Spinal cord (tissue), 10 donors: ENCODE data around the gene EMC1. TPM values are rescaled to one million over a fixed set of nuclear protein-coding genes. Genes with fewer than 3 reads are reported as not detected.
"Not testable (repeated sequence)": the region's sequence is repeated elsewhere in the genome, so short reads cannot be mapped to it uniquely, and the experiment has no call there.

ENCODE experiments used
- DNase-seq, 6 donors: peaks; one replicate each; pipeline versions ENCODE4 v3.0.0 to v3.0.0-alpha.2; 2013 to 2015; ENCODE audit warnings: low spot score in 6 of 6, low read depth in 4 of 6
- H3K27ac ChIP-seq: one replicate; pipeline ENCODE4 v1.5.1; 2013; ENCODE audit warnings: low read depth, low read length, control low read depth
- H3K27me3 ChIP-seq: one replicate; pipeline ENCODE4 v1.6.1; 2013; ENCODE audit warnings: low read length; ENCODE audit not compliant: control insufficient read depth, insufficient read depth
- H3K36me3 ChIP-seq: one replicate; pipeline ENCODE4 v1.6.1; 2013; ENCODE audit warnings: low read length; ENCODE audit not compliant: control insufficient read depth, insufficient read depth
- H3K4me1 ChIP-seq: one replicate; pipeline ENCODE4 v1.6.1; 2013; ENCODE audit warnings: low read length; ENCODE audit not compliant: control insufficient read depth, insufficient read depth
- H3K4me3 ChIP-seq: one replicate; pipeline ENCODE4 v1.5.1; 2013; ENCODE audit warnings: low read depth, low read length, control low read depth
- H3K9me3 ChIP-seq: one replicate; pipeline ENCODE4 v1.6.1; 2013; ENCODE audit warnings: low read length; ENCODE audit not compliant: control insufficient read depth, insufficient read depth
- WGBS: methylation state at CpG from one replicate; pipeline ENCODE4 v1.1.5; 2013; ENCODE audit warnings: missing lambda C conversion rate; ENCODE audit not compliant: insufficient coverage; 5-methylcytosine and 5-hydroxymethylcytosine counted together
- long read RNA-seq, 4 donors: transcript quantifications; one replicate each; lab custom pipeline, GENCODE V29; 2026
- polyA plus RNA-seq, 2 donors: library from polyadenylated mRNA; unstranded; fragments of 120-200 nt; gene quantifications; one replicate each; pipeline ENCODE4 v1.2.1, GENCODE V29; 2013; ENCODE audit not compliant: insufficient read length in 2 of 2
- total RNA-seq, 2 donors: library from RNA; depleted of rRNA in 1 of 2; stranded (reverse); fragments of 120-200 nt in 1 of 2; fragments of >200 nt in 1 of 2; gene quantifications; one replicate each; pipeline versions ENCODE4 v1.2.3 to v1.2.4, GENCODE V29; 2013 to 2014
- donor health status: healthy.

EMC1 gene
- total RNA-seq (10 to 100 TPM; 45.6 to 70.5 TPM), polyA plus RNA-seq (10 to 100 TPM; 43.6 to 55.2 TPM)
- long read RNA-seq, donor 1, full-length matches to known transcripts, result 3 of 3 reads
- long read RNA-seq, donor 1, partial matches to known transcripts, result 0 of 3 reads
- long read RNA-seq, donor 1, other reads (novel, unspliced or antisense), result 0 of 3 reads
- long read RNA-seq, donor 2, full-length matches to known transcripts, result 1 of 1 reads
- long read RNA-seq, donor 2, partial matches to known transcripts, result 0 of 1 reads
- long read RNA-seq, donor 2, other reads (novel, unspliced or antisense), result 0 of 1 reads
- long read RNA-seq, donor 3, full-length matches to known transcripts, result 1 of 19 reads
- long read RNA-seq, donor 3, partial matches to known transcripts, result 8 of 19 reads
- long read RNA-seq, donor 3, other reads (novel, unspliced or antisense), result 10 of 19 reads
- long read RNA-seq, donor 4, full-length matches to known transcripts, result 3 of 96 reads
- long read RNA-seq, donor 4, partial matches to known transcripts, result 53 of 96 reads
- long read RNA-seq, donor 4, other reads (novel, unspliced or antisense), result 40 of 96 reads

DNA sequence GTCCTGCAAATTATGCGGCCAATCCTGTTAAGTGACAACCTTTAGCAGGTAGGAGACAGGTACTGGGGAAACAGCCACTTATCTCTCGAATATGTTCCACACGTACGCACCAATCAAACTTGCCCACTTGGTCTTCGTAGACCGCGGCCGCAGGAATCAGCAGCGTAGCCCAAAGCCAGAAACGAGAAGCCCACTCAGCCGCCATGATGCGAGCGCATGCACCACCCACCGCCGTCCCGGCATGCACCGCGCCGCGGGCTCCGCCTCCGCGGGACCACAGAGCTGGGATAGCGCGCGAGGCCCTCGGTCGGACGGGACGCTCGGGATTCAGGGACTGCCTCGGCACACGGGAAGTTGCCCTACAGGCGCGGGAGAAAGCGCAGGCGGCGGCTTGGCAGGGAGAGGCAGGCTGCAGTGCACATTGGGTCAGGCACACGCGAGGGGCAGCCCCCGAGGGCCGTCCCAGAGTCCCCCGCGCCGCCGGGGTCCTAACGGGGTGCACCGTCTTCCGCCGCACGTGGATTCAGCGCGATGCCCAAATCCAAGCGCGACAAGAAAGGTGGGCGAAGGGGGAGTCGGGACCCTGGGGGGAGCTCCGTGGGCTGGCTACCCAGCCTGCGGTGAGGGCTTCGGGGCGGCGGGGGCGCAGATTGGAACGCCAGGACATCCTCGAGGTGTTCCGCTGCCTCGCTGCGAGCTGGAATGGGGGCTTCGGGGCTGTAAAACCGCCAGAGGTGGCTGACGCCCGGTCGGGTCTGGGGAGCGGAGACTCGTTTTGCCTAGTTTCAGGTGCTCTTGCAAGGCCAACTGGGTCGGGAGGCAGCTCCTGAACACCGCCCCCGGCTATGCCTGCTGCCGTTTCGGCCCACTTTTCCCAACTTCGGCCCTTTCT, at the start of gene EMC1, which contains the start of gene MRTO4:
EMC1 (minus strand) TSS at position 220 of the 892 bp plus-strand sequence; CDS start at position 205, 15 bp downstream.
MRTO4 (plus strand) TSS at position 501 of the 892 bp plus-strand sequence; CDS start at position 532, 31 bp downstream.
- Histone ChIP-seq H3K27ac (peak within 1 kb of the TSS; percentile 98), H3K4me3 (peak within 1 kb of the TSS; percentile 81)
- DNase-seq, result peak; percentile 72 to 96 (median 86)

DNA sequence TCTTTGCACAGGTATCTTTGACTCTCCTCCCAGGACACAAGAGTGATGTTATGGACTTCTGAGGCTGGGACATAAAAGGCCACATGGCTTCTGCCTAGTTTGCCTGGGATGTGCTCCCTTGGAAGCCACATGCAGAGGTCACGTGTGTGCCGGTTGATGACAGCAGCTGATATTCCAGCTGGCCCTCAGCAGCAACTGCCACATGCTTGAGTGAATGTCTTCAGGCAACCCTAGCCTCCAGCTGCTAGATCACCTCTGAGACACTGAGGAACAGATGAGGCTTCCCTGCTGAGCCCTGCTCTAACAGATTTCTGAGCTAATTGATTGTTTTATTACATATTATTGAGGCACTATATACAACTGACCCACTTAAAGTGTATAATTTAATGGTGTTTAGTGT, 48.9 kb upstream of the EMC1 start:
- H3K4me1 ChIP-seq, result no peaks in the 10 kb centered on the region
- H3K4me3 ChIP-seq, result no peak overlapping the region
- H3K27ac ChIP-seq, result no peak overlapping the region
- no peaks in the 10 kb centered on the region for H3K27me3 ChIP-seq
- H3K9me3 ChIP-seq, result peaks cover 3% of the 10 kb centered on the region
- peak in 1 of 6 donors; percentile 70 for DNase-seq
- H3K36me3 ChIP-seq, result peaks cover 35% of the 10 kb centered on the region
- 78% methylated on average over 2 of the region's 2 CpGs for WGBS

More for the DNA sequence above, at the start of gene EMC1, which contains the start of gene MRTO4:
- no peaks in the 10 kb centered on the region for H3K9me3 ChIP-seq
- H3K4me1 ChIP-seq, result peaks cover 39% of the 10 kb centered on the region
- H3K27me3 ChIP-seq, result no peaks in the 10 kb centered on the region
- H3K36me3 ChIP-seq, result peaks cover 28% of the 10 kb centered on the region
- under 1% methylated on average over 81 of the region's 81 CpGs for WGBS

DNA sequence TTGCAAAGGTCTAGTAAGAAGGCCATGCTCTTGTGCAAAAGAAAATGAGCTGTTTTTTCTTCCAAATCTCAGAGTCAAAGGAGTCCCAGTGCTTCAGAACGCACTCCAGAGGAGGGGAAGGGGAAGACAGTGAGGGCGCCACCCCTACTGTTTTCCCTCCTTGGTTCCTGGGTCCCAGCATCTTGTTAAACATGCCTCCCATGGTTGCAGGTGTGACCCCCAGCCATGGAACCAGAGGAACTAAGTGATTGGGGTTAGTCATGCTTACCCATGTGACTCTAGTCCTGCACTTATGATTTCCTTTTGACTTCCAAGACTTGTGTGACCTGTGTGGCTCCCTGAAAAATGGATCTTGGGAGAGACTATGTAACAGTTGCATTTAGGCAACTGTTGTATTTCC, 43.3 kb upstream of the EMC1 start:
- H3K9me3 ChIP-seq, result peaks cover 16% of the 10 kb centered on the region
- no peak overlapping the region for H3K27ac ChIP-seq
- no CpG with 5 or more reads among the region's 2 CpGs for WGBS
- no peaks in the 10 kb centered on the region for H3K27me3 ChIP-seq
- H3K4me3 ChIP-seq, result no peak overlapping the region
- H3K36me3 ChIP-seq, result peaks cover 7% of the 10 kb centered on the region
- no peaks in the 10 kb centered on the region for H3K4me1 ChIP-seq
- no peak for DNase-seq

DNA sequence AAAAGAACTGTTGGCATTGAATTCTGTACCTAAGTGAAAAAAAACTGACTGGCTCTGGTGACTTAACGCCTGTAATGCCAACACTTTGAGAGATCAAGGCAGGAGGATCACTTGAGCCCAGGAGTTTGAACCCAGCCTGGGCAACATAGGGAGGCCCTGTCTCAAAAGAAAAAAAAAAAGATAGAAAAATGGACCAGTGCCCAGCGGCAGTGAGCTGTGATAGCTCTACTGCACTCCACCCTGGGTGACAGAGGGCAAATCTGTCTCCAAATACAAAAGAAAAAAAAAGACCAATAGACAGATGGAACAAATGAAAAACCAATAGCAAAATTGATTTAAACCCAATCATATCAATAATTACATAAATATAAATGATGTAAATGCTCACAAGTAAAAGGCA, 37.9 kb upstream of the EMC1 start:
- H3K4me3 ChIP-seq, result peak overlapping the region; percentile 40

DNA sequence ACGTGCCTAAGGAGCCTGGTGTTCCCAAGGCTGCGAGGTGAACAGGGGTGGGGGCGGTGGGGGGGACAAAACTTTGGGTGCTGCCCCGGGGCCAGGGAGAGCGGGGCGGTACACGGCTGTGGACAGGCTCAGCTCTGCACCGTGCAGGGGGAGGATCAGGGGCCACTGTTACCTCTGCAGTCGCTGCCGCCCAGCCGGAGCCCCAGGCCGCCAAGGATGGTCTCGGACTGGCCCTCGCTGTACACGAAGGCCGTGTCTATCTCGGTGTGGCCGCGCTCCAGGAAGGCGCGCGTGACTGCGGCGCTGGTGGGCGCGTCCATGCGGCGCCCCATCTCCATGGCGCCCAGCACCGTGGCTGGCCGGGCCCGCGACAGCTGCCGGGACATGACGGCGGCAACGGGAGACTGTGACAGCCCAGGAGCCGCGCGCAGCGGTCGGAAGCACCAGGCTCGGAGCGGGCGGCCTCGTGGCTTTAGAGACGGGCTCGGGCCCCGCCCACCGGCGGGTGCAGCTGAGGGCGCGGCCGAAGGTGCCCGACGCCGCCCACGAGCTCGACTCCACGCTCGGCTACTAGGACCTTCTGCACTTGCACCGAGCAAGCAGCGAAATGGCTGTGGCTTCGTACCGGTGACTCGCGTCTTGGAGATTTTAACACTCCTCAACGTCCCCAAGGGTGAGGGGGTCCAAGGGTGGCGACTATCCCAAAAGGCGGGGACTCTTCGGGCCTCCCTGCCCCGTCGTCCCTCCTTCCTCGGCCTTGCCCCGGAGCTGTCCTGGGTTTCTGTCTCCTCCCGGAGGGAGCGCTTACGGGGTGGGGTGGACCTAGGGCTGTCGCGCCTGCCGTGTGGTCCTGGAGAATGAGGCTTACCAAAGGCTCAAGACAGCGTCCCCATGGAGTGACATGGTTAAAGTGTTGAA, 37.3 kb upstream of the EMC1 start, which contains the start of gene AKR7A3:
AKR7A3 (minus strand) TSS at position 447 of the 918 bp plus-strand sequence; CDS start at position 386, 61 bp downstream.
- 13% methylated on average over 60 of the region's 82 CpGs for WGBS

More for the DNA sequence above, 37.9 kb upstream of the EMC1 start:
- H3K27ac ChIP-seq, result no peak overlapping the region
- H3K9me3 ChIP-seq, result peaks cover 7% of the 10 kb centered on the region
- 25% methylated on average over 1 of the region's 2 CpGs for WGBS
- H3K27me3 ChIP-seq, result peaks cover 3% of the 10 kb centered on the region
- H3K36me3 ChIP-seq, result peaks cover 15% of the 10 kb centered on the region
- DNase-seq, result no peak
- H3K4me1 ChIP-seq, result peaks cover 15% of the 10 kb centered on the region

DNA sequence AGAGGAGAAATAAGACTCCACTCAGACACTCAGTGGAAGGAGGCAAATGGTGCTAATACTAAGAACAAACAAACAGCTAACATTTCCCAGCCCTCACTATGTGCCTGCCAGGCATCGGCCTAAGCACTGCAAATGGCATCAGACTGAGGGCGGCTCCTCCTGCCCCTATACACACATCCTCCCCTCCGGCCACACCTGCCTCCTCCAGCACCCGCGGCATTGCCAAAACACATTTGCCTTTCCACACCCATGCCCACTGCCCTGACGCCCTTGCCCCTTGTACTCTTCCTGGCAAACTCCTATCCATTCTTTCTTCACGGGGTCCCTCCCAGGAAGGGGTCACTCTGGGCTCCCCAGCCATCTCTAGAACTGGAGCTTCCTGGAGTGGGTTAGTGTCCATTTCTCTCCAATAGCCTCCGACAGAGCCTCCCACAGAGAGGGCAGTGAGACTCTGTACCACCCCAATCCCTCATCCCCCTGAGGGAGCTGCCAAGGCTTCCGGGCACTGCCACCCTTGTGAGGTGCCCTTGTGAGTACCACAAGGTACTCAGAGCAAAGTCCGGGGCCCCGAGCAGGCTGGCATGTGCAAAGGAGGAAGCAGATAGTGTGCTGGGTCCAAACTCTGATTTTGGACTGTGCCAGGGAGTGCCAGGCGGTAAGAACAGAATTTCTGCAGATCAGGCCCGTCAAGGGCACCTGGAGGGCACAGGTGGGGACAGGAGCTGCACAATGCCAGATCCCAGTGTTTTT, 36.3 kb upstream of the EMC1 start:
- Histone ChIP-seq H3K36me3 (peaks cover 26% of the 10 kb centered on the region), H3K4me3 (no peak overlapping the region), H3K9me3 (no peaks in the 10 kb centered on the region), H3K4me1 (peaks cover 15% of the 10 kb centered on the region), H3K27ac (no peak overlapping the region), H3K27me3 (peaks cover 3% of the 10 kb centered on the region)
- DNase-seq, result no peak
- 91% methylated on average over 10 of the region's 13 CpGs for WGBS

More for the DNA sequence above, 37.3 kb upstream of the EMC1 start, which contains the start of gene AKR7A3:
- H3K27ac ChIP-seq, H3K9me3 ChIP-seq, H3K27me3 ChIP-seq: not testable (repeated sequence)
- peaks cover 15% of the 10 kb centered on the region for H3K4me1 ChIP-seq
- peaks cover 21% of the 10 kb centered on the region for H3K36me3 ChIP-seq
- DNase-seq, result peak in 2 of 6 donors; percentile 58 to 71
- peak within 1 kb of the TSS; percentile 40 for H3K4me3 ChIP-seq

DNA sequence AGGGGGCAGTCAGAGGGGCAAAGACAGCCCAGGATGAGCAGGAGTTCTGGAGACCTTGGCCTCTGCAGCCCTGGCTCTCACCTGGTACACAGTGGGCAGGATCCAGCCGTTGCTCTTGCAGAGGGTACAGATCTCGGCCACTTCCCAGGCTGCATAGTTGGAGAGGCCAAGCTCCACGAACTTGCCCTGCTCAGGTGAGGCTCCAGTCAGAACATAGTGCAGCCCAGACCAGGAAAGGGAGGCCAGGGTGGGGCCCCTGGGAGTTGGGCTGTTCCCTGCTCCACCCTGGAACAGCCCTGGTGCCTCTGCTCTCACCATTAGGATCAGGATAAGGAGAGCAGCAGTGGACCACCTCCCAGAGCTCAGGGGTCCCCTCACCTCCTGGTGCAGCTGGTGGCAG, 34.5 kb upstream of the EMC1 start:
- H3K27me3 ChIP-seq, H3K9me3 ChIP-seq, H3K27ac ChIP-seq, DNase-seq, H3K4me3 ChIP-seq: not testable (repeated sequence)
- peaks cover 15% of the 10 kb centered on the region for H3K4me1 ChIP-seq
- H3K36me3 ChIP-seq, result peaks cover 34% of the 10 kb centered on the region
- WGBS, result 58% methylated on average over 3 of the region's 3 CpGs

DNA sequence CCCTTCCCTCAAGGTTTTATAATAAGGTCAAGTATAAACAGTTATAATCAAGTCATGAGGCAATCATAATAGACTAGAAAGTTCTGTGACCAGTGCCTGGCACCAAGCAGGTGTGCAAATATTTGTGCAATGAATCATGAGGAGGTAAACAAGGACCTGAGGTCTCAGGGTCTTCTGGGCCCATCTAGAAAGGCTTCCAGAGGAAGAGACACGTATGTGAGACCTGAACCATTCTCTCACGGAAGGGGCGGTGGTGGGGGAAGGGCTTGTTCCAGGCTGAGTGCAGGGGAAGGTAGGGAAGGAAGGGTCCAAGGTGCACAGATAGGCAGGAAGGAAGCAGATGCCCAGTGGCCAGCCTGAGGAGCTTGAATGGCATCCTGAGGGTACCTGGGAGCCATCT, 34.0 kb upstream of the EMC1 start:
- H3K27me3 ChIP-seq, H3K27ac ChIP-seq, H3K4me3 ChIP-seq, H3K9me3 ChIP-seq, DNase-seq: not testable (repeated sequence)
- H3K4me1 ChIP-seq, result peaks cover 15% of the 10 kb centered on the region
- peaks cover 34% of the 10 kb centered on the region for H3K36me3 ChIP-seq
- WGBS, result 100% methylated on average over 2 of the region's 3 CpGs
